ENCODE measurements around the gene CCDC28B.
A peak's percentile ranks its signal among the peaks of the same experiment; 100 is the strongest.

Gene CCDC28B

GRCh38 chr1:32194984-32195383, 5.4 kb upstream of the CCDC28B start:
- no peak for DNase-seq (ENCODE audit: low spot score)

- no peak for DNase-seq (ENCODE audit: low spot score)
Measured at GRCh38 chr1:32195531-32195930, 4.9 kb upstream of the CCDC28B start.

GRCh38 chr1:32195972-32196823, 4.2 kb upstream of the CCDC28B start:
- no peak for DNase-seq (ENCODE audit: low spot score)

- DNase-seq (ENCODE audit: low spot score): no peak
Measured at GRCh38 chr1:32197074-32197473, 3.3 kb upstream of the CCDC28B start.

GRCh38 chr1:32197837-32198236, 2.6 kb upstream of the CCDC28B start:
- DNase-seq (ENCODE audit: low spot score): no peak

GRCh38 chr1:32198237-32199042, 2.0 kb upstream of the CCDC28B start:
- DNase-seq (ENCODE audit: low spot score): no peak

- no peak for DNase-seq (ENCODE audit: low spot score)
Measured at GRCh38 chr1:32199043-32199716, 1.2 kb upstream of the CCDC28B start.

- no peak for DNase-seq (ENCODE audit: low spot score)
Measured at GRCh38 chr1:32199717-32200072, 700 bp upstream of the CCDC28B start.

- peak; percentile 36 for DNase-seq (ENCODE audit: low spot score)
Measured at GRCh38 chr1:32201011-32201855, 838 bp downstream of the CCDC28B start.

GRCh38 chr1:32204943-32205361, 4.6 kb downstream of the CCDC28B start:
- DNase-seq (ENCODE audit: low spot score): no peak

GRCh38 chr1:32205401-32206370, 5.3 kb downstream of the CCDC28B start, which contains the start of gene IQCC:
Gene IQCC (plus strand): TSS chr1:32205671. CDS start chr1:32205682, 11 bp downstream.
- DNase-seq (ENCODE audit: low spot score): peak; percentile 86

- DNase-seq (ENCODE audit: low spot score): no peak
Measured at GRCh38 chr1:32208469-32208868, 8.1 kb downstream of the CCDC28B start.

- DNase-seq (ENCODE audit: low spot score): peak; percentile 64
Measured at GRCh38 chr1:32208891-32209328, 8.5 kb downstream of the CCDC28B start, which contains the start of gene DCDC2B. Gene DCDC2B (plus strand): TSS chr1:32209089. CDS start chr1:32209094, 5 bp downstream.

GRCh38 chr1:32215629-32216480, 15.5 kb downstream of the CCDC28B start:
- peak; percentile 48 for DNase-seq (ENCODE audit: low spot score)

GRCh38 chr1:32216566-32216965, 16.2 kb downstream of the CCDC28B start:
- no peak for DNase-seq (ENCODE audit: low spot score)

- no peak for DNase-seq (ENCODE audit: low spot score)
Measured at GRCh38 chr1:32219022-32219421, 18.6 kb downstream of the CCDC28B start.

GRCh38 chr1:32220746-32221580, 20.6 kb downstream of the CCDC28B start:
- no peak for DNase-seq (ENCODE audit: low spot score)

GRCh38 chr1:32221581-32221979, 21.2 kb downstream of the CCDC28B start:
- no peak for DNase-seq (ENCODE audit: low spot score)
